H9 (cell line): ENCODE measurements around the gene ANK3. TPM values are rescaled to one million over a fixed set of nuclear protein-coding genes. Genes with fewer than 3 reads are reported as not detected.

ENCODE experiments used
- DNase-seq: peaks from one replicate; pipeline ENCODE4 v3.0.0-alpha.2; 2017
- H2AFZ ChIP-seq: one replicate; pipeline ENCODE4 v1.6.1; 2013; ENCODE audit warnings: mild to moderate bottlenecking, low read length, control low read depth, moderate library complexity
- H2AK5ac ChIP-seq: 2 replicates; pipeline ENCODE4 v1.6.1; 2013; ENCODE audit warnings: low read length, control low read depth, mixed read lengths; ENCODE audit not compliant: insufficient read length
- H2BK120ac ChIP-seq: one replicate; pipeline ENCODE4 v1.6.1; 2013; ENCODE audit warnings: low read depth, mild to moderate bottlenecking, low read length, control low read depth, inconsistent platforms; ENCODE audit not compliant: poor library complexity, severe bottlenecking
- H2BK12ac ChIP-seq: 2 replicates; pipeline ENCODE4 v1.6.1; 2013; ENCODE audit warnings: low read length, control low read depth, mixed read lengths, low read depth; ENCODE audit not compliant: insufficient read length
- H2BK15ac ChIP-seq: 2 replicates; pipeline ENCODE4 v1.6.1; 2013; ENCODE audit warnings: low read depth, low read length, control low read depth
- H2BK20ac ChIP-seq: one replicate; pipeline ENCODE4 v1.6.1; 2013; ENCODE audit warnings: low read depth, mild to moderate bottlenecking, low read length, control low read depth, inconsistent platforms; ENCODE audit not compliant: poor library complexity, severe bottlenecking
- H2BK5ac ChIP-seq: 2 replicates; pipeline ENCODE4 v1.6.1; 2013; ENCODE audit warnings: low read length, control low read depth, mixed read lengths; ENCODE audit not compliant: insufficient read length
- H3K14ac ChIP-seq: 2 replicates; pipeline ENCODE4 v1.6.1; 2013; ENCODE audit warnings: low read length, control low read depth; ENCODE audit not compliant: insufficient read depth
- H3K18ac ChIP-seq: 2 replicates; pipeline ENCODE4 v1.6.1; 2013; ENCODE audit warnings: low read depth, mild to moderate bottlenecking, mixed read lengths, low read length, control low read depth; ENCODE audit not compliant: insufficient read length
- H3K23ac ChIP-seq: 2 replicates; pipeline ENCODE4 v1.6.1; 2013; ENCODE audit warnings: low read length, control low read depth, mixed read lengths, low read depth; ENCODE audit not compliant: insufficient read length
- H3K23me2 ChIP-seq: 2 replicates; pipeline ENCODE4 v1.6.1; 2013; ENCODE audit warnings: low read depth, mild to moderate bottlenecking, mixed read lengths, low read length, control low read depth; ENCODE audit not compliant: insufficient read length, poor library complexity, severe bottlenecking
- H3K27ac ChIP-seq: 2 replicates; pipeline ENCODE4 v1.5.1; 2013; ENCODE audit warnings: low read length, control low read depth, mixed read lengths, low read depth; ENCODE audit not compliant: insufficient read length
- H3K27me3 ChIP-seq: 2 replicates; pipeline ENCODE4 v1.6.1; 2013; ENCODE audit warnings: low read length, control low read depth, inconsistent platforms; ENCODE audit not compliant: insufficient read depth
- H3K4ac ChIP-seq: 2 replicates; pipeline ENCODE4 v1.6.1; 2013; ENCODE audit warnings: low read depth, mild to moderate bottlenecking, control low read depth, inconsistent platforms, low read length, moderate library complexity
- H3K4me1 ChIP-seq: 2 replicates; pipeline ENCODE4 v1.6.1; 2013; ENCODE audit warnings: low read length, control low read depth, inconsistent platforms; ENCODE audit not compliant: insufficient read depth
- H3K4me2 ChIP-seq: 2 replicates; pipeline ENCODE4 v1.6.1; 2013; ENCODE audit warnings: low read length, control low read depth, mixed read lengths; ENCODE audit not compliant: insufficient read length, insufficient read depth
- H3K56ac ChIP-seq: 2 replicates; pipeline ENCODE4 v1.6.1; 2013; ENCODE audit warnings: low read depth, mild to moderate bottlenecking, mixed read lengths, low read length, control low read depth; ENCODE audit not compliant: insufficient read length
- H3K79me1 ChIP-seq: 2 replicates; pipeline ENCODE4 v1.6.1; 2013; ENCODE audit warnings: low read depth, mild to moderate bottlenecking, moderate library complexity, low read length, control low read depth, inconsistent platforms; ENCODE audit not compliant: insufficient read depth, poor library complexity, severe bottlenecking
- H3K79me2 ChIP-seq: 2 replicates; pipeline ENCODE4 v1.6.1; 2013; ENCODE audit warnings: low read length, control low read depth, inconsistent platforms; ENCODE audit not compliant: insufficient read depth
- H3K9ac ChIP-seq: 2 replicates; pipeline ENCODE4 v1.6.1; 2013; ENCODE audit warnings: low read length, control low read depth, mixed read lengths; ENCODE audit not compliant: insufficient read length; ENCODE audit errors: extremely low read depth
- H3K9me3 ChIP-seq: one replicate; pipeline ENCODE4 v1.6.1; 2013; ENCODE audit warnings: low read depth, low read length, inconsistent platforms; ENCODE audit not compliant: control insufficient read depth
- H3T11ph ChIP-seq: one replicate; pipeline ENCODE4 v1.6.1; 2013; ENCODE audit warnings: mild to moderate bottlenecking, low read length, control low read depth, inconsistent platforms
- H4K20me1 ChIP-seq: one replicate; pipeline ENCODE4 v1.6.1; 2013; ENCODE audit not compliant: control insufficient read depth, insufficient read length, insufficient read depth
- H4K5ac ChIP-seq: 2 replicates; pipeline ENCODE4 v1.6.1; 2013; ENCODE audit warnings: low read depth, mild to moderate bottlenecking, mixed read lengths, low read length, control low read depth; ENCODE audit not compliant: insufficient read length
- H4K8ac ChIP-seq: replicated peaks from 2 replicates; pipeline ENCODE4 v1.6.1; 2013; ENCODE audit warnings: low read length, control low read depth, mixed read lengths, low read depth; ENCODE audit not compliant: insufficient read length
- H4K91ac ChIP-seq: 2 replicates; pipeline ENCODE4 v1.6.1; 2013; ENCODE audit warnings: low read depth, mild to moderate bottlenecking, moderate library complexity, mixed read lengths, low read length, control low read depth; ENCODE audit not compliant: insufficient read length
- H3K27ac Mint-ChIP-seq, 3 experiments: 2 replicates in 2 of 3; 3 replicates in 1 of 3; pipeline ENCODE4 v1.8.0; 2020 to 2021; ENCODE audit warnings: mixed read lengths in 3 of 3, mild to moderate bottlenecking in 1 of 3, moderate library complexity in 1 of 3
- H3K27me3 Mint-ChIP-seq: 2 replicates; pipeline ENCODE4 v1.8.0; 2021; ENCODE audit warnings: low read depth, mild to moderate bottlenecking, moderate library complexity, mixed read lengths
- H3K36me3 Mint-ChIP-seq, 3 experiments: 2 replicates in 2 of 3; 3 replicates in 1 of 3; pipeline ENCODE4 v1.8.0; 2020 to 2021; ENCODE audit warnings: low read depth in 3 of 3, mixed read lengths in 3 of 3; ENCODE audit not compliant: insufficient read depth in 1 of 3
- H3K4me1 Mint-ChIP-seq, 2 experiments: 2 replicates each; pipeline ENCODE4 v1.8.0; 2020; ENCODE audit warnings: mixed read lengths in 2 of 2
- H3K4me3 Mint-ChIP-seq, 2 experiments: 2 replicates in 1 of 2; 3 replicates in 1 of 2; pipeline ENCODE4 v1.8.0; 2020 to 2021; ENCODE audit warnings: mild to moderate bottlenecking in 2 of 2, mixed read lengths in 2 of 2, moderate library complexity in 1 of 2
- H3K9me3 Mint-ChIP-seq, 2 experiments: 2 replicates in 1 of 2; 3 replicates in 1 of 2; pipeline ENCODE4 v1.8.0; 2020; ENCODE audit warnings: mild to moderate bottlenecking in 2 of 2, mixed read lengths in 2 of 2, moderate library complexity in 1 of 2
- WGBS: extraction: QIAGEN DNeasy Blood & Tissue Kit; methylation state at CpG from one replicate; pipeline ENCODE4 v1.1.7; 2013; ENCODE audit warnings: missing lambda C conversion rate, low lambda C conversion rate, mixed read lengths; ENCODE audit not compliant: insufficient read length; ENCODE audit errors: extremely low coverage; 5-methylcytosine and 5-hydroxymethylcytosine counted together
- total RNA-seq: library from RNA; stranded (reverse); gene quantifications from 2 replicates; pipeline ENCODE4 v1.2.1, GENCODE V29; 2021
- TF ChIP-seq, protein P1 (sequence below): fragments of 200-600 bp; sonication (generic); conservative IDR thresholded peaks from 3 replicates; pipeline ENCODE4 v1.8.0; 2021; ENCODE audit warnings: antibody characterized with exemption, mild to moderate bottlenecking

The ANK3 gene
- total RNA-seq, 1 experiment from 2014 or later = 59.6 TPM

- Mint-ChIP-seq H3K27me3 (no peaks in the 10 kb centered on the region), H3K4me1 (peaks cover 8 to 10% of the 10 kb centered on the region in 2 experiments), H3K9me3 (no peaks in the 10 kb centered on the region), H3K36me3 (no peaks in the 10 kb centered on the region), H3K27ac (no peak overlapping the region), H3K4me3 (no peak overlapping the region)
- Histone ChIP-seq H2BK5ac (no peak overlapping the region), H3K79me1 (no peaks in the 10 kb centered on the region), H2BK12ac (no peak overlapping the region), H3K9me3 (no peaks in the 10 kb centered on the region), H3K79me2 (no peaks in the 10 kb centered on the region), H2BK15ac (no peak overlapping the region), H3K4me2 (no peak overlapping the region), H3T11ph (no peak overlapping the region), H3K23me2 (no peaks in the 10 kb centered on the region), H3K18ac (no peak overlapping the region), H3K4ac (no peak overlapping the region), H2AFZ (no peak overlapping the region), H3K4me1 (peaks cover 3% of the 10 kb centered on the region; the same call in 1 of the 2 replicates), H3K23ac (no peak overlapping the region), H3K27me3 (no peaks in the 10 kb centered on the region), H3K56ac (no peak overlapping the region), H2AK5ac (no peak overlapping the region), H3K9ac (no peak overlapping the region), H4K91ac (no peak overlapping the region), H2BK120ac (no peak overlapping the region), H3K14ac (no peak overlapping the region), H2BK20ac (no peak overlapping the region), H4K5ac (no peak overlapping the region), H4K8ac (no peak overlapping the region), H4K20me1 (no peaks in the 10 kb centered on the region), H3K27ac (no peak overlapping the region)
- DNase-seq = no peak
- TF ChIP-seq, protein P1, sequence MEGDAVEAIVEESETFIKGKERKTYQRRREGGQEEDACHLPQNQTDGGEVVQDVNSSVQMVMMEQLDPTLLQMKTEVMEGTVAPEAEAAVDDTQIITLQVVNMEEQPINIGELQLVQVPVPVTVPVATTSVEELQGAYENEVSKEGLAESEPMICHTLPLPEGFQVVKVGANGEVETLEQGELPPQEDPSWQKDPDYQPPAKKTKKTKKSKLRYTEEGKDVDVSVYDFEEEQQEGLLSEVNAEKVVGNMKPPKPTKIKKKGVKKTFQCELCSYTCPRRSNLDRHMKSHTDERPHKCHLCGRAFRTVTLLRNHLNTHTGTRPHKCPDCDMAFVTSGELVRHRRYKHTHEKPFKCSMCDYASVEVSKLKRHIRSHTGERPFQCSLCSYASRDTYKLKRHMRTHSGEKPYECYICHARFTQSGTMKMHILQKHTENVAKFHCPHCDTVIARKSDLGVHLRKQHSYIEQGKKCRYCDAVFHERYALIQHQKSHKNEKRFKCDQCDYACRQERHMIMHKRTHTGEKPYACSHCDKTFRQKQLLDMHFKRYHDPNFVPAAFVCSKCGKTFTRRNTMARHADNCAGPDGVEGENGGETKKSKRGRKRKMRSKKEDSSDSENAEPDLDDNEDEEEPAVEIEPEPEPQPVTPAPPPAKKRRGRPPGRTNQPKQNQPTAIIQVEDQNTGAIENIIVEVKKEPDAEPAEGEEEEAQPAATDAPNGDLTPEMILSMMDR = no peak
- WGBS = no CpG with 5 or more reads among the region's 2 CpGs
Observed at GRCh38 chr10:60276232-60276631, 113.4 kb downstream of the ANK3 start.
